Trophoblast cell (in vitro differentiated cells and primary cell): ENCODE measurements around the gene STRN.

Experiments used
- DNase-seq, 2 donors: peaks; one replicate each; pipeline ENCODE4 v3.0.0-alpha.2; 2016
- H2AFZ ChIP-seq: 2 replicates; pipeline ENCODE4 v1.6.1; 2013; ENCODE audit warnings: low read length, moderate library complexity, mild to moderate bottlenecking; ENCODE audit not compliant: insufficient read depth, poor library complexity
- H2AK5ac ChIP-seq: 2 replicates; pipeline ENCODE4 v1.6.1; 2013; ENCODE audit warnings: mild to moderate bottlenecking, low read length
- H2BK120ac ChIP-seq: 2 replicates; pipeline ENCODE4 v1.6.1; 2013; ENCODE audit warnings: low read length, mild to moderate bottlenecking, moderate library complexity; ENCODE audit not compliant: insufficient read depth, poor library complexity
- H2BK12ac ChIP-seq: 2 replicates; pipeline ENCODE4 v1.6.1; 2013; ENCODE audit warnings: mild to moderate bottlenecking, low read length, moderate library complexity
- H2BK5ac ChIP-seq: 2 replicates; pipeline ENCODE4 v1.6.1; 2013; ENCODE audit warnings: low read length, low read depth, moderate library complexity, mild to moderate bottlenecking; ENCODE audit not compliant: poor library complexity
- H3K14ac ChIP-seq: 2 replicates; pipeline ENCODE4 v1.6.1; 2013; ENCODE audit warnings: mild to moderate bottlenecking, low read length
- H3K18ac ChIP-seq: 2 replicates; pipeline ENCODE4 v1.6.1; 2013; ENCODE audit warnings: mild to moderate bottlenecking, low read length
- H3K23ac ChIP-seq: 2 replicates; pipeline ENCODE4 v1.6.1; 2013; ENCODE audit warnings: low read length
- H3K27ac ChIP-seq: 2 replicates; pipeline ENCODE4 v1.5.1; 2013; ENCODE audit warnings: low read depth, mild to moderate bottlenecking, inconsistent platforms, low read length, moderate library complexity
- H3K27me3 ChIP-seq: 2 replicates; pipeline ENCODE4 v1.6.1; 2013; ENCODE audit warnings: inconsistent platforms, mild to moderate bottlenecking, low read length, moderate library complexity; ENCODE audit not compliant: insufficient read depth
- H3K36me3 ChIP-seq, 2 experiments: 1 replicate in 1 of 2; 2 replicates in 1 of 2; pipeline ENCODE4 v1.6.1; 2013; ENCODE audit warnings: low read length in 2 of 2, mild to moderate bottlenecking in 2 of 2, moderate library complexity in 1 of 2; ENCODE audit not compliant: insufficient read depth in 2 of 2, control insufficient read depth in 1 of 2
- H3K4ac ChIP-seq: 2 replicates; pipeline ENCODE4 v1.6.1; 2013; ENCODE audit warnings: low read depth, mild to moderate bottlenecking, low read length, moderate library complexity
- H3K4me1 ChIP-seq, 2 experiments: 1 replicate in 1 of 2; 2 replicates in 1 of 2; pipeline ENCODE4 v1.6.1; 2013; ENCODE audit warnings: low read length in 2 of 2, mild to moderate bottlenecking in 2 of 2, moderate library complexity in 1 of 2; ENCODE audit not compliant: insufficient read depth in 2 of 2, control insufficient read depth in 1 of 2
- H3K4me2 ChIP-seq: 2 replicates; pipeline ENCODE4 v1.6.1; 2013; ENCODE audit warnings: inconsistent platforms, mild to moderate bottlenecking, low read length, moderate library complexity
- H3K4me3 ChIP-seq: 2 replicates; pipeline ENCODE4 v1.5.1; 2013; ENCODE audit warnings: mild to moderate bottlenecking, low read depth, low read length, inconsistent platforms
- H3K79me1 ChIP-seq: one replicate; pipeline ENCODE4 v1.6.1; 2013; ENCODE audit warnings: low read length
- H3K79me2 ChIP-seq: 2 replicates; pipeline ENCODE4 v1.6.1; 2013; ENCODE audit warnings: low read length, mild to moderate bottlenecking; ENCODE audit not compliant: control insufficient read depth, insufficient read depth, poor library complexity
- H3K9ac ChIP-seq: 2 replicates; pipeline ENCODE4 v1.6.1; 2013; ENCODE audit warnings: mild to moderate bottlenecking, low read length
- H3K9me3 ChIP-seq: 2 replicates; pipeline ENCODE4 v1.6.1; 2013; ENCODE audit warnings: low read depth, mild to moderate bottlenecking, control low read depth, inconsistent platforms, low read length; ENCODE audit not compliant: insufficient read depth
- H4K12ac ChIP-seq: 2 replicates; pipeline ENCODE4 v1.6.1; 2013; ENCODE audit warnings: low read depth, mild to moderate bottlenecking, low read length, moderate library complexity
- H4K8ac ChIP-seq: 2 replicates; pipeline ENCODE4 v1.6.1; 2013; ENCODE audit warnings: low read depth, mild to moderate bottlenecking, low read length, moderate library complexity
- H4K91ac ChIP-seq: one replicate; pipeline ENCODE4 v1.6.1; 2013; ENCODE audit warnings: low read depth, mild to moderate bottlenecking, low read length, moderate library complexity
- WGBS: extraction: QIAGEN DNeasy Blood & Tissue Kit; methylation state at CpG from one replicate; pipeline ENCODE4 v1.1.7; 2013; ENCODE audit warnings: missing lambda C conversion rate; ENCODE audit not compliant: insufficient read length, insufficient coverage; ENCODE audit errors: extremely low coverage; 5-methylcytosine and 5-hydroxymethylcytosine counted together

Gene STRN

DNA sequence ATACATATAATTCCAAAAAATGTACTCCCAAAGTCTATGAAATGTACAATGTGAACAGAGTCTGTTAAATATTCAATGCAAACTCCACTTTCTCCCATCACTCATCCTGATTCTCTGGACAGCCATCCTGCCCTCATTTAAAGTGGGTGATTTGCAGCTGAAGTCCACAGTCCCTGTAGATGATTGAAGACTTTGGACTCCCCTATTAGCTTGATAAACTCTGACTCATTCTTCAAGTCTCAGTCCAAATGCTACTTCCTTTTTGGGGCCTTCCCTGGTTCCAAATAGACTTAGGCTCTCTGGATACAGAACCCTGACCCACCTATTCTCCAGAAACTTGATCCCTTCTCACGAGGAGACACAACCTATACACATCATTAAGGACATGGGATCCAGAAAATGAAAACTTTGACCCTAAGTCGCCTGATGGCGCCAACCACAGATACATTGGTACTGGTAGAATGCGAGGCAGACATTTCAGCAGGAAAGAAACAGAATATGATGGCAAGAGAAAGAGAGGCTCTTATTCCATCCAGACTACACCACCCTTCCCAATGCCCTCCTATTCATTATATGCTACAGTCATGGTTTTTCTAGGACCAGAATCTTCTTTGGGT is 147.1 kb downstream of the STRN start:
- no peak overlapping the region for H2BK5ac ChIP-seq
- no peak overlapping the region for H3K14ac ChIP-seq
- H3K9me3 ChIP-seq: no peaks in the 10 kb centered on the region
- H3K27me3 ChIP-seq: no peaks in the 10 kb centered on the region
- H2BK120ac ChIP-seq: no peak overlapping the region
- H3K79me1 ChIP-seq: no peaks in the 10 kb centered on the region
- H3K9ac ChIP-seq: no peak overlapping the region
- H4K91ac ChIP-seq: no peak overlapping the region
- no CpG with 5 or more reads among the region's 4 CpGs for WGBS
- no peak overlapping the region for H2AFZ ChIP-seq
- no peak overlapping the region for H4K8ac ChIP-seq
- H4K12ac ChIP-seq: no peak overlapping the region
- H3K4ac ChIP-seq: no peak overlapping the region
- H3K27ac ChIP-seq: no peak overlapping the region
- H3K4me2 ChIP-seq: no peak overlapping the region
- no peaks in the 10 kb centered on the region for H3K36me3 ChIP-seq
- no peak overlapping the region for H3K4me3 ChIP-seq
- H3K23ac ChIP-seq: no peak overlapping the region
- H3K4me1 ChIP-seq: no peaks in the 10 kb centered on the region
- no peak overlapping the region for H3K18ac ChIP-seq
- no peak for DNase-seq
- no peak overlapping the region for H2BK12ac ChIP-seq
- H2AK5ac ChIP-seq: no peak overlapping the region
- H3K79me2 ChIP-seq: no peaks in the 10 kb centered on the region

DNA sequence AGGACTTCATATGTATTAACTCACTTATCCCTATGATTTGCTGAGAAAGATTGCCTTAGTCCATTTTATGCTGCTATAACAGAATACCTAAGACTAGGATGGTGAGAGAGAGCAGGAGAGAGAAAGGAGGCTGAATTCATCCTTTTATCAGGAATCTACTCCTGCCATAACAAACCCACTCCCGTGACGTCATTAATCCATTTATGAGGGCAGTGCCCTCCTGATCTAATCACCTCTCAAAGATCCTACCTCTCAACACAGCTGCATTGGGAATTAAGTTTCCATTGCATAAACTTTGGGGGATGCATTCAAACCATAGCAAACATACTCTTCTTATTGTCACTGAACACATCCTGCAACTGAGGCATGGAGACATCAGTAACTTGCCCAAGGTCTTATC is 147.8 kb downstream of the STRN start:
- Histone ChIP-seq H3K4me2 (no peak overlapping the region), H3K4me3 (no peak overlapping the region), H3K9ac (no peak overlapping the region), H3K23ac (no peak overlapping the region), H2BK12ac (no peak overlapping the region), H3K4me1 (no peaks in the 10 kb centered on the region), H4K91ac (no peak overlapping the region), H3K4ac (no peak overlapping the region), H2AFZ (no peak overlapping the region), H3K27ac (no peak overlapping the region), H4K8ac (no peak overlapping the region), H3K79me1 (no peaks in the 10 kb centered on the region), H3K27me3 (no peaks in the 10 kb centered on the region), H3K9me3 (no peaks in the 10 kb centered on the region), H3K18ac (no peak overlapping the region), H3K36me3 (no peaks in the 10 kb centered on the region), H3K14ac (no peak overlapping the region), H2AK5ac (no peak overlapping the region), H2BK5ac (no peak overlapping the region), H3K79me2 (no peaks in the 10 kb centered on the region), H4K12ac (no peak overlapping the region), H2BK120ac (no peak overlapping the region)
- no CpG with 5 or more reads among the region's 2 CpGs for WGBS
- DNase-seq: no peak

DNA sequence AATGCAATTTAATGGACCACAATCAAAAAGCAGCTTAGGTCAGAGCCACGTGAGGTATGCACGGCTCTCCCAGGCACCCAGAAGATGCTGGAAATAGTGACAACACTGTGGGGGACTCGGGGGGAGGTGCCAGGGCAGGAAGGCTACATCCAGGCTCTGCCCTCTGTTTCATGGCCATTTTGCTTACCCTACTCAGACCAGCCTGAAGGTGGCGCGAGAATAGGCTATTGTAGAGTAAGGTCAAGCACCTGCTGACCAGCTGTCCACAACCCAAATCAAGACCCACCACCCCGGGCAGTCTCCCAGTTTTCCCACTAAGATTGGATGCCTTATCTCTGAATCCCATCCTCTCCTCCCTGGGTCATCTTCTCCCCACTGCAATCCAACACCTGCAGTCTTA is 154.1 kb downstream of the STRN start:
- Histone ChIP-seq H2AFZ (no peak overlapping the region), H2AK5ac (no peak overlapping the region), H4K8ac (no peak overlapping the region), H3K4me1 (no peaks in the 10 kb centered on the region), H3K9me3 (peaks cover 7% of the 10 kb centered on the region), H3K27ac (no peak overlapping the region), H3K27me3 (no peaks in the 10 kb centered on the region), H3K18ac (no peak overlapping the region), H3K79me1 (no peaks in the 10 kb centered on the region), H3K4ac (no peak overlapping the region), H3K14ac (no peak overlapping the region), H3K23ac (no peak overlapping the region), H2BK5ac (no peak overlapping the region), H3K9ac (no peak overlapping the region), H3K4me2 (no peak overlapping the region), H3K4me3 (no peak overlapping the region), H4K91ac (no peak overlapping the region), H2BK120ac (no peak overlapping the region), H4K12ac (no peak overlapping the region), H3K79me2 (no peaks in the 10 kb centered on the region), H2BK12ac (no peak overlapping the region), H3K36me3 (no peaks in the 10 kb centered on the region)
- no CpG with 5 or more reads among the region's 6 CpGs for WGBS
- peak; percentile 8 to 42 for DNase-seq

DNA sequence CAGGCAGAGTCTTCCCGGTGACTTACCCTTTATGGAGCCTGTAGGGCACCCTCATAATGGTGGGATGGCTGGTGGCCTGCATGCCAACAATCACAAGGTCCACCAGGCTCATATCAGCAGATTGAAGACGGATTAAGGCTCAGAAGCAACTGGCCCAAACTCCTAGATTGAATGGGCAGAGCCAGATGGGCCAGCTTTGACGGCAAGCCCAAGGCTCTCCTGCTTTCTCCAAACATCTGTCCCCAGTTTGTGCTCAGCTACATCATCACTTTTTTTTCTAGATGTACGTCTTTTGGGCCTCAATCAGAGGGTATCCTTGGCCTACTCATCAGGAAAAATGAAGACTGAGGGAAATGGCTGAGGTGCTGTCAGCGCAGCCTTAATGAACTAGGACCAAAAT is 155.3 kb downstream of the STRN start:
- Histone ChIP-seq H3K4ac (no peak overlapping the region), H2AFZ (no peak overlapping the region), H3K9ac (no peak overlapping the region), H4K8ac (no peak overlapping the region), H3K79me2 (no peaks in the 10 kb centered on the region), H2AK5ac (no peak overlapping the region), H3K36me3 (no peaks in the 10 kb centered on the region), H3K4me1 (no peaks in the 10 kb centered on the region), H3K23ac (no peak overlapping the region), H3K18ac (no peak overlapping the region), H4K91ac (no peak overlapping the region), H2BK12ac (no peak overlapping the region), H3K27ac (no peak overlapping the region), H2BK5ac (no peak overlapping the region), H3K79me1 (no peaks in the 10 kb centered on the region), H2BK120ac (no peak overlapping the region), H4K12ac (no peak overlapping the region), H3K27me3 (no peaks in the 10 kb centered on the region), H3K4me3 (no peak overlapping the region), H3K9me3 (peaks cover 9% of the 10 kb centered on the region), H3K14ac (no peak overlapping the region), H3K4me2 (no peak overlapping the region)
- WGBS: no CpG with 5 or more reads among the region's 5 CpGs
- DNase-seq: no peak
